NCI-H1930 (cell line): ENCODE results near the gene PRDX1.
"Not testable (repeated sequence)": the region's sequence is repeated elsewhere in the genome, so short reads cannot be mapped to it uniquely, and the experiment has no call there.

Experiments
- DNase-seq, 2 experiments: peaks; one replicate each; lab custom pipeline; 2025; lab: John Stamatoyannopoulos, UW

The PRDX1 gene

GRCh38 chr1:45535988-45536766 lies 14.5 kb upstream of the PRDX1 start:
- DNase-seq, result no peak

GRCh38 chr1:45531873-45532272 lies 10.2 kb upstream of the PRDX1 start:
- no peak for DNase-seq

- no peak for DNase-seq
These were observed 9.0 kb upstream of the PRDX1 start for GRCh38 chr1:45530632-45531135.

- DNase-seq, result no peak
These were observed 4.5 kb upstream of the PRDX1 start for GRCh38 chr1:45526135-45526644.

GRCh38 chr1:45523975-45524374 lies 2.3 kb upstream of the PRDX1 start:
- not testable (repeated sequence) for DNase-seq

GRCh38 chr1:45523516-45523915 lies 1.8 kb upstream of the PRDX1 start:
- not testable (repeated sequence) for DNase-seq

GRCh38 chr1:45522324-45523104 lies 830 bp upstream of the PRDX1 start:
- DNase-seq, result no peak

GRCh38 chr1:45519774-45520173 lies 1.9 kb downstream of the PRDX1 start:
- DNase-seq, result not testable (repeated sequence)

- DNase-seq, result no peak
These were observed 2.8 kb downstream of the PRDX1 start for GRCh38 chr1:45518910-45519309.

- DNase-seq, result not testable (repeated sequence)
These were observed 3.3 kb downstream of the PRDX1 start for GRCh38 chr1:45518366-45518765.

GRCh38 chr1:45516465-45516864 lies 5.2 kb downstream of the PRDX1 start:
- no peak for DNase-seq

- DNase-seq, result no peak
These were observed 5.6 kb downstream of the PRDX1 start for GRCh38 chr1:45516036-45516435.

GRCh38 chr1:45513532-45514260 lies 8.0 kb downstream of the PRDX1 start:
- not testable (repeated sequence) for DNase-seq

- peak; percentile 33 to 45 for DNase-seq
These were observed 9.0 kb downstream of the PRDX1 start for GRCh38 chr1:45512641-45513054.

- DNase-seq, result no peak
These were observed 10.6 kb downstream of the PRDX1 start for GRCh38 chr1:45510972-45511527.

GRCh38 chr1:45510036-45510971 lies 11.4 kb downstream of the PRDX1 start:
- no peak for DNase-seq

- no peak for DNase-seq
These were observed 13.2 kb downstream of the PRDX1 start for GRCh38 chr1:45508295-45509151.

GRCh38 chr1:45507893-45508292 lies 13.8 kb downstream of the PRDX1 start:
- no peak for DNase-seq

GRCh38 chr1:45507195-45507594 lies 14.5 kb downstream of the PRDX1 start:
- DNase-seq, result no peak
